Liver (tissue), 9 donors: ENCODE measurements around the gene PCDHGA3. TPM values are rescaled to one million over a fixed set of nuclear protein-coding genes. Genes with fewer than 3 reads are reported as not detected.

Source experiments
- DNase-seq: peaks from one replicate; pipeline ENCODE4 v3.0.0-alpha.2; 2017; ENCODE audit warnings: low spot score
- H3K27ac ChIP-seq, 2 donors: one replicate each; pipeline ENCODE4 v1.7.0; 2013; ENCODE audit warnings: inconsistent platforms in 2 of 2, low read length in 2 of 2, control low read depth in 1 of 2, low read depth in 1 of 2, mild to moderate bottlenecking in 1 of 2
- H3K27me3 ChIP-seq, 4 donors: one replicate each; pipeline versions ENCODE4 v1.6.1 to v1.7.0; 2013; ENCODE audit warnings: low read length in 3 of 4, inconsistent platforms in 1 of 4, mild to moderate bottlenecking in 1 of 4, moderate library complexity in 1 of 4; ENCODE audit not compliant: control insufficient read depth in 4 of 4, insufficient read depth in 4 of 4
- H3K36me3 ChIP-seq, 4 donors: one replicate each; pipeline versions ENCODE4 v1.6.1 to v1.7.0; 2013; ENCODE audit warnings: low read length in 3 of 4, mild to moderate bottlenecking in 3 of 4, low read depth in 1 of 4, moderate library complexity in 1 of 4; ENCODE audit not compliant: control insufficient read depth in 4 of 4, insufficient read depth in 3 of 4
- H3K4me1 ChIP-seq, 4 donors: one replicate each; pipeline versions ENCODE4 v1.6.1 to v1.7.0; 2013; ENCODE audit warnings: low read length in 3 of 4, mild to moderate bottlenecking in 3 of 4, moderate library complexity in 1 of 4; ENCODE audit not compliant: control insufficient read depth in 4 of 4, insufficient read depth in 4 of 4
- H3K4me3 ChIP-seq, 3 donors: one replicate each; pipeline versions ENCODE4 v1.6.1 to v1.7.0; 2013; ENCODE audit warnings: low read length in 3 of 3, control low read depth in 1 of 3, low read depth in 1 of 3, mild to moderate bottlenecking in 1 of 3
- H3K9ac ChIP-seq, 2 donors: one replicate each; pipeline ENCODE4 v1.7.0; 2013; ENCODE audit warnings: low read length in 2 of 2, mild to moderate bottlenecking in 2 of 2, moderate library complexity in 2 of 2, control low read depth in 1 of 2, low read depth in 1 of 2
- H3K9me3 ChIP-seq, 4 donors: one replicate each; pipeline versions ENCODE4 v1.6.1 to v1.7.0; 2013; ENCODE audit warnings: low read length in 3 of 4; ENCODE audit not compliant: control insufficient read depth in 4 of 4
- ATF3 ChIP-seq: IDR thresholded peaks from 2 replicates; pipeline ENCODE4 v1.6.1; 2016; ENCODE audit warnings: antibody characterized with exemption
- CTCF ChIP-seq: fragments of 150-350 bp; IDR thresholded peaks from 2 replicates; pipeline ENCODE4 v1.5.1; 2017; ENCODE audit warnings: improper control_type of control experiment, low read depth, low read length; ENCODE audit not compliant: missing input control
- EGR1 ChIP-seq, 2 donors: IDR thresholded peaks; 2 replicates each; pipeline ENCODE4 v1.6.1; 2016 to 2018; ENCODE audit warnings: antibody characterized with exemption in 2 of 2, low read depth in 2 of 2
- FOXA1 ChIP-seq: IDR thresholded peaks from 2 replicates; pipeline ENCODE4 v1.6.1; 2016; ENCODE audit warnings: antibody characterized with exemption
- RAD21 ChIP-seq, 2 donors: IDR thresholded peaks; 2 replicates each; pipeline ENCODE4 v1.6.1; 2016; ENCODE audit warnings: antibody characterized with exemption in 2 of 2, mild to moderate bottlenecking in 2 of 2
- REST ChIP-seq: IDR thresholded peaks from 2 replicates; pipeline ENCODE4 v1.6.1; 2016; ENCODE audit warnings: antibody characterized with exemption, mild to moderate bottlenecking
- RXRA ChIP-seq, 2 donors: IDR thresholded peaks; 2 replicates each; pipeline ENCODE4 v1.6.1; 2017 to 2018; ENCODE audit warnings: antibody characterized with exemption in 2 of 2, mild to moderate bottlenecking in 1 of 2
- TAF1 ChIP-seq: conservative IDR thresholded peaks from 2 replicates; pipeline ENCODE4 v1.6.1; 2016; ENCODE audit warnings: antibody characterized with exemption, mild to moderate bottlenecking
- ZBTB33 ChIP-seq: IDR thresholded peaks from 2 replicates; pipeline ENCODE4 v1.6.1; 2016; ENCODE audit warnings: antibody characterized with exemption
- WGBS: extraction: QIAGEN DNeasy Blood & Tissue Kit; methylation state at CpG from one replicate; pipeline ENCODE4 v1.1.7; 2013; 5-methylcytosine and 5-hydroxymethylcytosine counted together
- polyA plus RNA-seq, 2 donors: library from polyadenylated mRNA; stranded (reverse) in 1 of 2; unstranded in 1 of 2; fragments of 200-250 nt in 1 of 2; fragments of >200 nt in 1 of 2; fragmentation: Nextera tagmentation in 1 of 2; extraction: Ambion mirVana in 1 of 2; gene quantifications; one replicate each; pipeline versions ENCODE4 v1.2.1 to v1.2.3, GENCODE V29; 2013 to 2015
- total RNA-seq, 2 donors: library from RNA; depleted of rRNA; stranded (reverse); fragments of >200 nt; gene quantifications; one replicate each; pipeline ENCODE4 v1.2.3, GENCODE V29; 2014
- donor health status: healthy.
- donor health status: healthy.
- donor health status: healthy.
- donor health status: healthy.
- donor health status: healthy.

Gene PCDHGA3
- total and polyA plus RNA-seq, 4 donors: 0.09 to 0.59 (median 0.29) TPM

GRCh38 chr5:141366016-141366896 is 22.6 kb downstream of the PCDHGA3 start (continued):
- TF ChIP-seq RXRA (IDR thresholded peaks at IDR 0.05) (no peak), ZBTB33 (no peak)

- no peaks in the 10 kb centered on the region for H3K4me1 ChIP-seq
- H3K9ac ChIP-seq: no peak within 1 kb of the TSS
- H3K36me3 ChIP-seq: no peaks in the 10 kb centered on the region
- peaks cover 0 to 5% (median 1%) of the 10 kb centered on the region in 4 donors for H3K27me3 ChIP-seq
- TF ChIP-seq RAD21 (IDR thresholded peaks at IDR 0.05) (peak; percentile 50 to 60), TAF1 (no peak), FOXA1 (no peak), REST (no peak), ZBTB33 (no peak), ATF3 (no peak), CTCF (peak; percentile 16), EGR1 (IDR thresholded peaks at IDR 0.05; ENCODE audit: low read depth in 2 of 2) (no peak)
- 15% methylated on average over 32 of the region's 32 CpGs for WGBS
- peaks cover 44 to 78% (median 57%) of the 10 kb centered on the region in 4 donors for H3K9me3 ChIP-seq
- no peak for DNase-seq
- H3K4me3 ChIP-seq: peak within 1 kb of the TSS; percentile 6 to 62 (median 61)
- no peak within 1 kb of the TSS for H3K27ac ChIP-seq
Measured at GRCh38 chr5:141369994-141370848, 26.6 kb downstream of the PCDHGA3 start, which contains the start of gene PCDHGB3. Gene PCDHGB3, plus strand, starts transcription at chr5:141370242. Its CDS starts 153 bp downstream, at chr5:141370395.
